ENCODE results near the gene MSRB1. TPM values are rescaled to one million over a fixed set of nuclear protein-coding genes. Genes with fewer than 3 reads are reported as not detected.

MSRB1 gene
- total and polyA plus RNA-seq, 4 donors = 32.2 to 169 (median 98.0) TPM

DNA sequence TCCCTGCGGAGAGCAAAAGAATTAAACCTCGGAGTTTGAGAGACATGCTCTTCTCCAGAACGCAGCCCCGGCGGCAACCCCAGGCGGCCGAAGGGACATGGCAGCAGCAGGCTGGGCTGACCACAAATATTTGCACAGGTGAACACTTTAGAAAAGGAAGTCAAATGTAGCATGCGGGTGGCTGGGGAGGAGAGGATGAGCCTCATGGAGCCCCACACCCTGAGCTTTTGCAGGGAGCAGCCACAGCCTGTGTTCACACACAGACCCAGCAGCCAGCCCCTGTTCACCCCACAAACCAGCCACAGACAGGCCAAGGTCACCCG is 42.6 kb downstream of the MSRB1 start:
- Histone ChIP-seq H3K9ac (ENCODE audit: low read depth in 1 of 2, low read length in 2 of 2) (no peak overlapping the region), H3K4me3 (ENCODE audit: low read depth in 1 of 3, low read length in 3 of 3) (no peak overlapping the region), H3K9me3 (ENCODE audit: control insufficient read depth in 4 of 4, low read length in 3 of 4) (no peaks in the 10 kb centered on the region), H3K27me3 (ENCODE audit: control insufficient read depth in 4 of 4, insufficient read depth in 4 of 4, low read length in 3 of 4) (no peaks in the 10 kb centered on the region), H3K27ac (ENCODE audit: low read depth in 1 of 2, low read length in 2 of 2) (no peak overlapping the region), H3K4me1 (ENCODE audit: control insufficient read depth in 4 of 4, insufficient read depth in 4 of 4, low read length in 3 of 4) (peaks cover 0 to 8% (median 4%) of the 10 kb centered on the region in 4 donors), H3K36me3 (ENCODE audit: control insufficient read depth in 4 of 4, insufficient read depth in 3 of 4, low read depth in 1 of 4, low read length in 3 of 4) (no peaks in the 10 kb centered on the region)
- TF ChIP-seq JUND (IDR thresholded peaks at IDR 0.05) (no peak), HNF4A (conservative IDR thresholded peaks at IDR 0.05) (no peak), YY1 (IDR thresholded peaks at IDR 0.05) (no peak), TAF1 (conservative IDR thresholded peaks at IDR 0.05) (no peak), RAD21 (IDR thresholded peaks at IDR 0.05) (no peak), HNF4G (IDR thresholded peaks at IDR 0.05) (no peak), GABPA (IDR thresholded peaks at IDR 0.05 in 1 of 2, conservative IDR thresholded peaks at IDR 0.05 in 1 of 2) (no peak), NR2F2 (IDR thresholded peaks at IDR 0.05) (no peak), FOXA1 (IDR thresholded peaks at IDR 0.05) (no peak), EGR1 (IDR thresholded peaks at IDR 0.05; ENCODE audit: low read depth in 2 of 2) (no peak)
- TF ChIP-seq, protein P1, sequence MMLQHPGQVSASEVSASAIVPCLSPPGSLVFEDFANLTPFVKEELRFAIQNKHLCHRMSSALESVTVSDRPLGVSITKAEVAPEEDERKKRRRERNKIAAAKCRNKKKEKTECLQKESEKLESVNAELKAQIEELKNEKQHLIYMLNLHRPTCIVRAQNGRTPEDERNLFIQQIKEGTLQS (IDR thresholded peaks at IDR 0.05) = no peak
- TF ChIP-seq, protein P2, sequence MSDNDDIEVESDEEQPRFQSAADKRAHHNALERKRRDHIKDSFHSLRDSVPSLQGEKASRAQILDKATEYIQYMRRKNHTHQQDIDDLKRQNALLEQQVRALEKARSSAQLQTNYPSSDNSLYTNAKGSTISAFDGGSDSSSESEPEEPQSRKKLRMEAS (IDR thresholded peaks at IDR 0.05) = no peak
- TF ChIP-seq, protein P3, sequence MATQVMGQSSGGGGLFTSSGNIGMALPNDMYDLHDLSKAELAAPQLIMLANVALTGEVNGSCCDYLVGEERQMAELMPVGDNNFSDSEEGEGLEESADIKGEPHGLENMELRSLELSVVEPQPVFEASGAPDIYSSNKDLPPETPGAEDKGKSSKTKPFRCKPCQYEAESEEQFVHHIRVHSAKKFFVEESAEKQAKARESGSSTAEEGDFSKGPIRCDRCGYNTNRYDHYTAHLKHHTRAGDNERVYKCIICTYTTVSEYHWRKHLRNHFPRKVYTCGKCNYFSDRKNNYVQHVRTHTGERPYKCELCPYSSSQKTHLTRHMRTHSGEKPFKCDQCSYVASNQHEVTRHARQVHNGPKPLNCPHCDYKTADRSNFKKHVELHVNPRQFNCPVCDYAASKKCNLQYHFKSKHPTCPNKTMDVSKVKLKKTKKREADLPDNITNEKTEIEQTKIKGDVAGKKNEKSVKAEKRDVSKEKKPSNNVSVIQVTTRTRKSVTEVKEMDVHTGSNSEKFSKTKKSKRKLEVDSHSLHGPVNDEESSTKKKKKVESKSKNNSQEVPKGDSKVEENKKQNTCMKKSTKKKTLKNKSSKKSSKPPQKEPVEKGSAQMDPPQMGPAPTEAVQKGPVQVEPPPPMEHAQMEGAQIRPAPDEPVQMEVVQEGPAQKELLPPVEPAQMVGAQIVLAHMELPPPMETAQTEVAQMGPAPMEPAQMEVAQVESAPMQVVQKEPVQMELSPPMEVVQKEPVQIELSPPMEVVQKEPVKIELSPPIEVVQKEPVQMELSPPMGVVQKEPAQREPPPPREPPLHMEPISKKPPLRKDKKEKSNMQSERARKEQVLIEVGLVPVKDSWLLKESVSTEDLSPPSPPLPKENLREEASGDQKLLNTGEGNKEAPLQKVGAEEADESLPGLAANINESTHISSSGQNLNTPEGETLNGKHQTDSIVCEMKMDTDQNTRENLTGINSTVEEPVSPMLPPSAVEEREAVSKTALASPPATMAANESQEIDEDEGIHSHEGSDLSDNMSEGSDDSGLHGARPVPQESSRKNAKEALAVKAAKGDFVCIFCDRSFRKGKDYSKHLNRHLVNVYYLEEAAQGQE (IDR thresholded peaks at IDR 0.05) = no peak
- TF ChIP-seq, protein P4, sequence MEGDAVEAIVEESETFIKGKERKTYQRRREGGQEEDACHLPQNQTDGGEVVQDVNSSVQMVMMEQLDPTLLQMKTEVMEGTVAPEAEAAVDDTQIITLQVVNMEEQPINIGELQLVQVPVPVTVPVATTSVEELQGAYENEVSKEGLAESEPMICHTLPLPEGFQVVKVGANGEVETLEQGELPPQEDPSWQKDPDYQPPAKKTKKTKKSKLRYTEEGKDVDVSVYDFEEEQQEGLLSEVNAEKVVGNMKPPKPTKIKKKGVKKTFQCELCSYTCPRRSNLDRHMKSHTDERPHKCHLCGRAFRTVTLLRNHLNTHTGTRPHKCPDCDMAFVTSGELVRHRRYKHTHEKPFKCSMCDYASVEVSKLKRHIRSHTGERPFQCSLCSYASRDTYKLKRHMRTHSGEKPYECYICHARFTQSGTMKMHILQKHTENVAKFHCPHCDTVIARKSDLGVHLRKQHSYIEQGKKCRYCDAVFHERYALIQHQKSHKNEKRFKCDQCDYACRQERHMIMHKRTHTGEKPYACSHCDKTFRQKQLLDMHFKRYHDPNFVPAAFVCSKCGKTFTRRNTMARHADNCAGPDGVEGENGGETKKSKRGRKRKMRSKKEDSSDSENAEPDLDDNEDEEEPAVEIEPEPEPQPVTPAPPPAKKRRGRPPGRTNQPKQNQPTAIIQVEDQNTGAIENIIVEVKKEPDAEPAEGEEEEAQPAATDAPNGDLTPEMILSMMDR (IDR thresholded peaks at IDR 0.05; ENCODE audit: low read depth, low read length, missing input control) = no peak
- WGBS = 34% methylated on average over 9 of the region's 9 CpGs
- no peak for DNase-seq (ENCODE audit: low spot score)

DNA sequence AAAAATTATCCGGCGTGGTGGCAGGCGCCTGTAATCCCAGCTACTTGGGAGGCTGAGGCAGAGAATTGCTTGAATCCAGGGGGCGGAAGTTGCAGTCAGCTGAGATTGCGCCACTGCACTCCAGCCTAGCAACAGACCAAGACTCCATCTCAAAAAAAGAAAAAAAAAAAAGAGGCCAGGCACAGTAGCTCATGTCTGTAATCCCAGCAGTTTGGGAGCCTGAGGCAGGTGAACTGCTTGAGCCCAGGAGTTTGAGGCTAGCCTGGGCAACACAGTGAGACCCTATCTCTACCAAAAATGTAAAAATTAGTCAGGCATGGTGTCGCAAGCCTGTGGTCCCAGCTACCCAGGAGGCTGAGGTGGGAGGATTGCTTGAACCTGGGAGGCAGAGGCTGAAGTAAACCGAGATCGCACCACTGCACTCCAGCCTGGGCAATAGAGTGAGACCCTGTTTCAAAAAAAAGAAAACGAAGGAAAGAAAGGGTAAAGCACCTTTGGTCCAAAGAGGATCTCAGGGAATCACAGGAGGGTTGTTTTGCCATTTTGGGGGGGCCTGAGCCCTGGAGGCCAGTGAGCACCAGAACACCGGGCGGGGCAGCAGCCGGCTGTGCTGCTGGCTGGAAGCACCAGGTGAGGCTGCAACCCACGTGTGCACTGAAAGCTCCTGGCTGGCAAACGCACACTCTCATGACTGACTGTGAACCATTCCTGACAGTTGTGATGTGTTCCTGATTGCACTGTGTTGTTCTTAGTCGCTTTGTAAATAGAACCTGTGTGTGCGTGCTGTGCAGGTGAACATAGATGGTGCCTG is 43.2 kb downstream of the MSRB1 start:
- DNase-seq (ENCODE audit: low spot score) = no peak
- no peak overlapping the region for H3K9ac ChIP-seq (ENCODE audit: low read depth in 1 of 2, low read length in 2 of 2)
- peaks cover 0 to 8% (median 4%) of the 10 kb centered on the region in 4 donors for H3K4me1 ChIP-seq (ENCODE audit: control insufficient read depth in 4 of 4, insufficient read depth in 4 of 4, low read length in 3 of 4)
- WGBS = 67% methylated on average over 16 of the region's 16 CpGs
- H3K27me3 ChIP-seq (ENCODE audit: control insufficient read depth in 4 of 4, insufficient read depth in 4 of 4, low read length in 3 of 4) = no peaks in the 10 kb centered on the region
- H3K36me3 ChIP-seq (ENCODE audit: control insufficient read depth in 4 of 4, insufficient read depth in 3 of 4, low read depth in 1 of 4, low read length in 3 of 4) = no peaks in the 10 kb centered on the region
- no peak overlapping the region for H3K27ac ChIP-seq (ENCODE audit: low read depth in 1 of 2, low read length in 2 of 2)
- no peak overlapping the region for H3K4me3 ChIP-seq (ENCODE audit: low read depth in 1 of 3, low read length in 3 of 3)
- H3K9me3 ChIP-seq (ENCODE audit: control insufficient read depth in 4 of 4, low read length in 3 of 4) = no peaks in the 10 kb centered on the region
- no peak for TF ChIP-seq NR2F2 (IDR thresholded peaks at IDR 0.05)
- TF ChIP-seq, protein P5, sequence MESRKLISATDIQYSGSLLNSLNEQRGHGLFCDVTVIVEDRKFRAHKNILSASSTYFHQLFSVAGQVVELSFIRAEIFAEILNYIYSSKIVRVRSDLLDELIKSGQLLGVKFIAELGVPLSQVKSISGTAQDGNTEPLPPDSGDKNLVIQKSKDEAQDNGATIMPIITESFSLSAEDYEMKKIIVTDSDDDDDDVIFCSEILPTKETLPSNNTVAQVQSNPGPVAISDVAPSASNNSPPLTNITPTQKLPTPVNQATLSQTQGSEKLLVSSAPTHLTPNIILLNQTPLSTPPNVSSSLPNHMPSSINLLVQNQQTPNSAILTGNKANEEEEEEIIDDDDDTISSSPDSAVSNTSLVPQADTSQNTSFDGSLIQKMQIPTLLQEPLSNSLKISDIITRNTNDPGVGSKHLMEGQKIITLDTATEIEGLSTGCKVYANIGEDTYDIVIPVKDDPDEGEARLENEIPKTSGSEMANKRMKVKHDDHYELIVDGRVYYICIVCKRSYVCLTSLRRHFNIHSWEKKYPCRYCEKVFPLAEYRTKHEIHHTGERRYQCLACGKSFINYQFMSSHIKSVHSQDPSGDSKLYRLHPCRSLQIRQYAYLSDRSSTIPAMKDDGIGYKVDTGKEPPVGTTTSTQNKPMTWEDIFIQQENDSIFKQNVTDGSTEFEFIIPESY (IDR thresholded peaks at IDR 0.05) = no peak
- TF ChIP-seq, protein P4 (IDR thresholded peaks at IDR 0.05; ENCODE audit: low read depth, low read length, missing input control) = no peak
- TF ChIP-seq YY1 (IDR thresholded peaks at IDR 0.05) = no peak
- TF ChIP-seq JUND (IDR thresholded peaks at IDR 0.05) = no peak
- TF ChIP-seq, protein P1 (IDR thresholded peaks at IDR 0.05) = no peak
- no peak for TF ChIP-seq RAD21 (IDR thresholded peaks at IDR 0.05)
- TF ChIP-seq FOXA2 (IDR thresholded peaks at IDR 0.05) = no peak
- TF ChIP-seq SP1 (IDR thresholded peaks at IDR 0.05) = no peak
- no peak for TF ChIP-seq RXRA (IDR thresholded peaks at IDR 0.05)
- no peak for TF ChIP-seq GABPA (IDR thresholded peaks at IDR 0.05 in 1 of 2, conservative IDR thresholded peaks at IDR 0.05 in 1 of 2)
- TF ChIP-seq HNF4A (conservative IDR thresholded peaks at IDR 0.05) = no peak
- TF ChIP-seq HNF4G (IDR thresholded peaks at IDR 0.05) = no peak
- no peak for TF ChIP-seq FOXA1 (IDR thresholded peaks at IDR 0.05)
- no peak for TF ChIP-seq TAF1 (conservative IDR thresholded peaks at IDR 0.05)
